OCI-LY1 (cell line): ENCODE measurements around the gene RYR1.

Experiments used
- H2AFZ ChIP-seq: fragments of 200-600 bp; sonication (generic), shearing (Covaris generic); 2 replicates; pipeline ENCODE4 v1.6.0; 2014; ENCODE audit warnings: antibody characterized with exemption, mild to moderate bottlenecking, low read length
- H3F3A ChIP-seq: fragments of 200-600 bp; sonication (generic), shearing (Covaris generic); 2 replicates; pipeline ENCODE4 v1.6.0; 2014; ENCODE audit warnings: mild to moderate bottlenecking, antibody characterized with exemption, low read length, moderate library complexity; ENCODE audit not compliant: insufficient read depth
- H3K27ac ChIP-seq: fragments of 200-600 bp; sonication (generic); 2 replicates; pipeline ENCODE4 v1.5.1; 2014; ENCODE audit warnings: low read length, mixed run types, mild to moderate bottlenecking, low read depth; ENCODE audit not compliant: poor library complexity, severe bottlenecking
- H3K27me3 ChIP-seq: fragments of 200-600 bp; sonication (generic); 2 replicates; pipeline ENCODE4 v1.6.0; 2014; ENCODE audit warnings: antibody characterized with exemption, mild to moderate bottlenecking, low read length, moderate library complexity; ENCODE audit not compliant: insufficient read depth
- H3K36me3 ChIP-seq: fragments of 200-600 bp; sonication (generic); 2 replicates; pipeline ENCODE4 v1.6.1; 2014; ENCODE audit warnings: mild to moderate bottlenecking, antibody characterized with exemption, low read length, moderate library complexity, mixed read lengths; ENCODE audit not compliant: insufficient read depth
- H3K4me1 ChIP-seq: fragments of 200-600 bp; sonication (generic); 2 replicates; pipeline ENCODE4 v1.5.1; 2014; ENCODE audit warnings: mild to moderate bottlenecking, low read length, moderate library complexity; ENCODE audit not compliant: insufficient read depth, severe bottlenecking
- H3K4me2 ChIP-seq: fragments of 200-600 bp; sonication (generic), shearing (Covaris generic); 2 replicates; pipeline ENCODE4 v1.6.1; 2014; ENCODE audit warnings: low read length
- H3K4me3 ChIP-seq: fragments of 200-600 bp; sonication (generic); 2 replicates; pipeline ENCODE4 v1.5.1; 2014; ENCODE audit warnings: low read length, low read depth, mild to moderate bottlenecking, mixed read lengths; ENCODE audit not compliant: poor library complexity, severe bottlenecking
- H3K79me2 ChIP-seq: fragments of 200-600 bp; shearing (Covaris generic); 2 replicates; pipeline ENCODE4 v1.6.1; 2016; ENCODE audit warnings: mixed run types, low read length, mixed read lengths; ENCODE audit not compliant: insufficient read depth
- H3K9ac ChIP-seq: fragments of 200-600 bp; sonication (generic), shearing (Covaris generic); 2 replicates; pipeline ENCODE4 v1.6.1; 2014; ENCODE audit warnings: mild to moderate bottlenecking, low read length, mixed read lengths
- H3K9me2 ChIP-seq: fragments of 200-600 bp; sonication (generic), shearing (Covaris generic); 2 replicates; pipeline ENCODE4 v1.6.1; 2014; ENCODE audit warnings: low read depth, mild to moderate bottlenecking, low read length, mixed read lengths
- H3K9me3 ChIP-seq: fragments of 200-600 bp; shearing (Covaris generic); 2 replicates; pipeline ENCODE4 v1.6.1; 2014; ENCODE audit warnings: low read length, mixed read lengths
- H4K20me1 ChIP-seq: fragments of 200-600 bp; sonication (generic), shearing (Covaris generic); 2 replicates; pipeline ENCODE4 v1.6.0; 2016; ENCODE audit warnings: mild to moderate bottlenecking, low read length; ENCODE audit not compliant: insufficient read depth
- CTCF ChIP-seq: fragments of 200-600 bp; sonication (generic), shearing (Covaris generic); IDR thresholded peaks from 2 replicates; pipeline ENCODE4 v1.5.1; 2017; ENCODE audit warnings: mild to moderate bottlenecking, antibody characterized with exemption, low read length, moderate library complexity, mixed read lengths
- EZH2 ChIP-seq: fragments of 200-600 bp; sonication (generic), shearing (Covaris generic); IDR thresholded peaks from 2 replicates; pipeline ENCODE4 v1.8.0; 2017; ENCODE audit warnings: borderline replicate concordance, mixed run types, mild to moderate bottlenecking, antibody characterized with exemption, low read length, moderate library complexity, mixed read lengths

The RYR1 gene

DNA sequence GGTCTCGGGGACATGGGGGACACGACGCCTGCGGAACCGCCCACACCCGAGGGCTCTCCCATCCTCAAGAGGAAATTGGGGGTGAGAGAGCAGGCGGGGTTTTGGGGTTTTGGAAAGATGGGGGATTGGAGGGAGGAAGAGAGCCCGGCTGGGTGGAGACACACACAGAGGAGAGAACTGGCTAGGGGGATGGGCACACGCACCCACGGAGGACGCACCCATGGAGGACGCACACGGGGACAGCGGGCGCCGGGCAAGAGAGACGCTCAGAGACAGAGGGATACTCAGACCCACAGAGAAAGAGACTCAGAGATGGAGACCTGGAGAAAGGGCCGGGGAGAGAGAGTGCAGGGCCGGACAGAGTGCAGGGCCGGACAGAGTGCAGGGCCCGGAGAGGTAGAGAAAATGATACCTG is 132.2 kb downstream of the RYR1 start:
- Histone ChIP-seq H3K36me3 (no peaks in the 10 kb centered on the region), H3K9me3 (no peaks in the 10 kb centered on the region), H3K4me2 (peak overlapping the region; percentile 32; the same call in 1 of the 2 replicates), H3K9ac (no peak overlapping the region), H3F3A (no peaks in the 10 kb centered on the region), H3K9me2 (no peaks in the 10 kb centered on the region), H3K79me2 (no peaks in the 10 kb centered on the region), H4K20me1 (no peaks in the 10 kb centered on the region), H3K4me1 (peaks cover 9% of the 10 kb centered on the region), H3K27me3 (peaks cover 8% of the 10 kb centered on the region; the same call in 1 of the 2 replicates), H2AFZ (no peak overlapping the region), H3K4me3 (no peak overlapping the region), H3K27ac (no peak overlapping the region)
- no peak for TF ChIP-seq CTCF
- TF ChIP-seq EZH2 = no peak

DNA sequence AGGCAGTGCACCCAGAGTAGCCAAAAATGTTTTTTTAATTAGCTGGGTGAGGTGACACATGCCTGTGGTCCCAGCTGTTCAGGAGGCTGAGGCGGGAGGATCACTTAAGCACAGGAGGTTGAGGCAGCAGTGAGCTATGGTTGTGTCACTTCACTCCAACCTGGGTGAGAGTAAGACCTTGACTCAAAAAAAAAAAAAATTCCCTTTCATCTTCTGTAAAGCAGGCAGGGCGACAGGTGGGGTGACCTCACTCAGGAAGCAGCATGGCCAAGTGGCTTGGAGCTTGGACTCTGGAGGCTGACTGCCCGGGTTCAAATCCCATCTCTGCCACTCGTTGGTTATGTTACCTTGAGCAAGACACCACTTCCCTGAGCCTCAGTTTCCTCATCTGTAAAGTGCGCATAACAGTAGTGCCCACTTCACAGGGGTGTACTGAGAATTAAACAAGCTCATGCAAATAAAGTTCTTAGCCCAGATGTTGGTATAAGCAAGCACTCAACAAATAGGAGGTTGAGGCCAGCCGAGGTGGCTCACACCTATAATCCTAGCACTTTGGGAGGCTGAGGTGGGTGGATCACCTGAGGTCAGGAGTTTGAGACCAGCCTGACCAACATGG is 136.0 kb downstream of the RYR1 start:
- H3K4me3 ChIP-seq = no peak overlapping the region
- peaks cover 4% of the 10 kb centered on the region; the same call in 1 of the 2 replicates for H3K27me3 ChIP-seq
- H3K36me3 ChIP-seq = no peaks in the 10 kb centered on the region
- no peak overlapping the region for H3K9ac ChIP-seq
- H3K9me3 ChIP-seq = no peaks in the 10 kb centered on the region
- no peaks in the 10 kb centered on the region for H3K9me2 ChIP-seq
- H4K20me1 ChIP-seq = no peaks in the 10 kb centered on the region
- no peak overlapping the region for H3K4me2 ChIP-seq
- H3K4me1 ChIP-seq = no peaks in the 10 kb centered on the region
- H3K27ac ChIP-seq = no peak overlapping the region
- H2AFZ ChIP-seq = no peak overlapping the region
- H3K79me2 ChIP-seq = no peaks in the 10 kb centered on the region
- no peaks in the 10 kb centered on the region for H3F3A ChIP-seq
- TF ChIP-seq EZH2 (no peak), CTCF (no peak)

DNA sequence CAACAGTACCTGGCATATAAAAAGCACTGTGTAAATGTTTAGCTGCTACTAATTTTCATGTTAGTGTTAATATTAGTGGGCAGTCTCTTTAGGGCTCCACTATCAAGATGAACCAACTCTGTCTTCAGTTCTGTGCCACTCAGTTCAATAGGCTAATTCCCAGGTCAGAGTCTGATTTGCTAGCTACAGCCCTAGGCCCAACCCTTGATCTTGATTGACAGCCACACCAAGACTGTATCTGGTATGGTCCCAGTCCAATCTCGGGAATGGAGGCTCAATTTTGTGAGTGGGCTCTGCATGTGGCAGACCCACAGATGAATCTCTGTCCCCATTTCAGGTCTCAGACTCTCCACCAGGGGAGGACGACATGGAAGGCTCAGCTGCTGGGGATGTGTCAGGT is 138.2 kb downstream of the RYR1 start:
- Histone ChIP-seq H3F3A (no peaks in the 10 kb centered on the region), H3K79me2 (no peaks in the 10 kb centered on the region), H3K9me2 (no peaks in the 10 kb centered on the region), H3K4me2 (no peak overlapping the region), H4K20me1 (no peaks in the 10 kb centered on the region), H3K4me1 (no peaks in the 10 kb centered on the region), H3K27me3 (no peaks in the 10 kb centered on the region), H3K27ac (no peak overlapping the region), H3K4me3 (no peak overlapping the region), H3K9me3 (no peaks in the 10 kb centered on the region), H3K9ac (no peak overlapping the region), H3K36me3 (no peaks in the 10 kb centered on the region), H2AFZ (no peak overlapping the region)
- TF ChIP-seq EZH2 (no peak), CTCF (no peak)
